NCI-H1417 treated with DMSO at 0.1 percent for 48 hours (cell line): ENCODE results near the gene CD72.
"Not testable (repeated sequence)": the region's sequence is repeated elsewhere in the genome, so short reads cannot be mapped to it uniquely, and the experiment has no call there.

Experiments
- DNase-seq: peaks from one replicate; lab custom pipeline; 2025; lab: John Stamatoyannopoulos, UW

Gene CD72

DNA sequence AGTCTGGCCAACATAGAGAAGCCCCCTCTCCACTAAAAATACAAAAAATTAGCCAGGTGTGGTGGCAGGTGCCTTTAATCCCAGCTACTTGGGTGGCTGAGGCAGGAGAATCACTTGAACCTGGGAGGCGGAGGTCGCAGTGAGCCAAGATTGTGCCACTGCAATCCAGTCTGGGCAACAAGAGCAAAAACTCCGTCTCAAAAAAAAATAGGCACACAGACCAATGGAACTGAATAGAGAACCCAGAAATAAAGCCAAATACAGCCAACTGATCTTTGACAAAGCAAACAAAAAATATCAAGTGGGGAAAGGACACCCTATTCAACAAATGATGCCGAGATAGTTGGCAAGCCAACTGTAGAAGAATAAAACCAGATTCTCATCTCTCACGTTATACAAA lies 29.7 kb downstream of the CD72 start:
- DNase-seq, result not testable (repeated sequence)

DNA sequence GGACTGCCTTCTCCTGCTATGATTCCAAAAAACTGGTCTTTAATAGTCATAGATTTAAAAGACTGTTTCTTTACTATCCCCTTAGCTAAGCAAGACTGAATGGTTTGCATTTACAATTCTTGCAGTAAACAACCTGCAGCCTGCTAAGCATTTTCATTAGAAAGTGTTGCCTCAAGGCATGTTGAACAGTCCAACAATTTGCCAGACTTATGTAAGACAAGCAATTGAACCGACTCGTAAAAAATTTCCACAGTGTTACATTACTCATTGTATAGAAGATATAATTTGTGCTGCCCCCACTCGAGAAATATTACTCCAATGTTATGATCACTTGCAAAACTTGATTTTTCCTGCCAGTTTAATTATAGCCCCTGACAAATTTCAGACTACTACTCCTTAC lies 33.5 kb downstream of the CD72 start:
- not testable (repeated sequence) for DNase-seq

DNA sequence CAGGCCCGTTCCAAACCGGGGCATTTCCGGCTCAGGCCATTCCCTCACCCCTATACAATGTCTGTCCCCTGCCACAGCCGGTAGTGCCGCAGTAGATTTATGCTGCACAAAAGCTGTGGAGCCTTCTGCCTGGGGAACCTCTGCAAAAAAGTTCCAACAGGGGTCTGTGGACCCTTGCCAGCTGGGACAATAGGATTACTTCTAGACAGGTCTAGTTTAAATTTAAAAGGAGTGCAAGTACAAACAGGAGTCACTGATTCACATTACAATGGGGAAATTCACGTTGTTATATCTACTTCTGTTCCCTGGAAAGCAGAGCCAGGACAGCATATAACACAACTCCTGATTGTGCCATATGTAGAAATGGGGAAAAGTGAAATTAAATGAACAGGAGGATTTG lies 34.7 kb downstream of the CD72 start:
- DNase-seq, result not testable (repeated sequence)

DNA sequence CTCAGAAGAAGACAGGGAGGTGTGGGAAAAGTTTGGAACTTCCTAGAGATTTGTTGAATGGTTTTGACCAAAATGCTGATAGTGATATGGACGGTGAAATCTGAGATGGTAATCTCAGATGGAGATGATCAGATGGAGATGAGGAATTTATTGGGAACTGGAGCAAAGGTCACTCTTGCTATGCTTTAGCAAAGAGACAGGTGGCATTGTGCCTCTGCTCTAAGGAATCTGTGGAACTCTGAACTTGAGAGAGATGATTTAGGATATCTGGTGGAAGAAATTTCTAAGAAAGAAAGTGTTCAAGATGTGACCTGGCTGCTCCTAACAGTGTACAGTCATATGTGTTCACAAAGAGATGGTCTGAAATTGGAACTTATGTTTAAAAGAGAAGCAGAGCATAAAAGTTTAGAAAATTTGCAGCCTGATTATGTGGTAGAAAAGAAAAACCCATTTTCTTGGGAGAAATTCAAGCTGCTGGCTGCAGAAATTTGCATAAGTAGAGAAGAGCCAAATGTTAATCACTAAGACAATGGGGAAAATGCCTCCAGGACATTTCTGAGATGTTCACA lies 38.5 kb downstream of the CD72 start:
- DNase-seq, result not testable (repeated sequence)

DNA sequence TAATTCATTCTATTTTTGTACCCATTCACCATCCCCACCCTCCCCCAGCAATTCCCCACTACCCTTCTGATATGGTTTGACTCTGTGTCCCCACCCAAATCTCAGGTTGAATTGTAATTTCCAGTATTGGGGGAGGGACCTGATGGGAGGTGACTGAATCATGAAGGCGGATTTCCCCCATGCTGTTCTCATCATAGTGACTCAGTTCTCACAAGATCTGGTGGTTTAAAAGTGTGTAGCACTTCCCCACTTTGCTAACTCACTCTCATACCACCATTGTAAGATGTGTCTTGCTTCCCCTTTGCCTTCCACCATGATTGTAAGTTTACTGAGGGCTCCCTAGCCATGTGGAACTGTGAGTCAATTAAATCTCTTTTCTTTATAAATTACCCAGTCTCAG lies 39.1 kb downstream of the CD72 start:
- DNase-seq, result no peak

DNA sequence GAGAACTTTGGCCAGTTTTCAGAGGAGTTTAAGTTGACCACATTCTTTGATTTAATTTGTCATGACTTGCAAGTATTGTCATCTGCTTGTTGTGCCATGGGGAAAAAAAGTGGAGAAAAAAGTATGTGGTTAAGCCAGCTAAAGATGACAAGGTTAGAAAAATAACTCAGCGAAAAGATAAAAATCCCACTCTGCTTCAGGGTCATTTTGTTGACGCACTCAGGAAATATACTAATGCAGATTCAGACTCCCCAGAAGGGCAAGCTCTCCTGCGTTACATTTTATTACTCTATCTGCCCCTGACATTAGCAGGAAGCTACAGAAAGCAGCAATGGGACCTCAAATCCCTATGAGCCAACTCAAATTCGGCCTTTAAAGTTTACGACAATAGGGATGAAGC lies 40.7 kb downstream of the CD72 start:
- no peak for DNase-seq

DNA sequence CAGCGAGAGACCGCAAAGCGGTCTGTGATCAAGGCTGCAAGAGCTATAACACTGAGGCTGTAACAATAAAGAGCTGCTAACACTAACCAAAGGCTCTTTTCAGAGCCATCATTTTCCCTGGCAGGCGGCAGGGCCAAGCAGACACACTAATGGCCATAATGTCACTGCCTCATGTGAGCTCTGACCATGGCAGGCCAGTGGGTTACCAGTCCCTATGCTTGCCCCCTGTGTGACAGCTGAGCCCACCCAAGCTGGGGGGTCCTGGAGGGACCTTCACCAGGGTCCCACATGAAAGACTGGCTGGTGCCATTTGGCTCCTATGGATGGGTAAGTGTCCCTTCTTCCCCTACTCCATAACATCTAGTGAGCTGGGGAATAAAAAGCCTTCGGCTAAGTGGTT lies 42.7 kb downstream of the CD72 start:
- DNase-seq, result no peak

DNA sequence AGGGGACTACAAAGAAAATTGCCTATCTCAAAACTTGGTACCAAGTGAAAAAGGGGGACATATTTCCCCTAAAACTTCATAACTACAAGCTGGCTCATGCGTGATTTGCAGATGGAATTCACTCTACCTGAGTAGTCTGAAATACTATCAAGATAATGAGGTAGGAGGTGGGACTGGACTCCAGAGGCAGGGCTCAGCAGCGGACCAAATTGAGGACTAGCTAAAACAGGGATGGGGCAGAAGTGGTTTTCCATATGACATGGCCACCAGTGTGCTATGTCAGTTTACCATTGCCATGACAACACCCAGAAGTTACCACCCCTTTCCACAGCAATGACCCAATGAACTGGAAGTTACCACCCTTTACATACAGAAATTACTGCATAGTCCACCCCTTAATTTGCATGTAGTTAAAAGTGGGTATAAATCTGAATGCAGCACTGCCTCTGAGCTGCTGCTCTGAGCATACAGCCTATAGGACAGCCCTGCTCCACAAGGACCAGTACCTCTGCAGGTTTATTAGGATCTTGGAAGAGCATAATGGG lies 43.6 kb downstream of the CD72 start:
- DNase-seq, result no peak

DNA sequence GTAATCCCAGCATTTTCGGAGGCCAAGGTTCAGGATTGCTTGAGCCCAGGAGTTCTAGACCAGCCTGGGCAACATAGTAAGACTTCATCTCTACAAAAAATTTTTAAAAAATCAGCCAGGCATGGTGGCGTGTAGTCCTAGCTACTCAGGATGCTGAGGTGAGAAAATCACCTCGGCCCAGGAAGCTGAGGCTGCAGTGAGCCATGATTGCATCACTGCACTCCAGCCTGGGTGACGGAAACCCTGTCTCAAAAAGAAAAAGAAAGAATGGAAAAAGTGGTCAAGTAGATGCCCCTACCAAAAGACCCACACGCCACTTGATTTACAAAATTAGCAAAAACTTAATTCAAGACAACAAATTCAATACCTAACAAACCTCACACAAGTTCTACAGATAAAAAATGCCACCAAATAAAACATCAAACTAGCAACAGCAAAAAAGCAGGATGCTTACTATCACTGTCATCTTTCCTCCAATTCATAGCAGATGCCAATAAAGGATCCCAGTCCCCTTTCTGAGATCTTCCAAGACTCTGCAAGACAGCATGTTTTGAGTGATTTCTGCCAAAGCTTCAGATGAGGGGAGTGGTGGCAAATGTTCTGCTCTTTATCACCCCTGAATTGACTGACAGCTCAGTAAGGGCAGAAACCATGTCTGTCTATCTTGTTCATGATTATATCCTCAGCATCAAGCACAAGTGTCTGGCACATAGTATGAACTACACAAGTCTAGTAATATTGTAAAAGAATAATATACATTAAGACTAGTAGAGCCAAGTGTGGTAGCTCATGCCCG lies 47.3 kb downstream of the CD72 start:
- DNase-seq, result no peak

DNA sequence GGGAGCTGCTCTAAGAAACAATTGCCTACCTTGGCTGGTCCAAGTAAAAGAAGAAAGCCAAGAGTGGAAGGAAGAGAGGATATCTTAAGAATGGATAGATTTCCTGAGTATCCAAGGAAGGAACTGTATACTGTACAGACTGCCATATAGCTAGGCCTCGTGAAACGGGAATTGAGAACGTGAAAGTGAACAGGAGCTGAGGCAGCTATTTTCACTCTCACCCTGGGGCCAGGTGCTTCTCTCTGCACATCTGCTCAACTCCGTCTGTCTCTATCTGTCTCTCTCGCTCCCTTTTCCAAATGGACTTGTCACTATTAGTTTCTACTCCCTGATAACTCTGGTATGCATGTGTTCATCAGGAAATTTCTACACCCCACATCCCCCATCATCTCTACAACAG lies 49.0 kb downstream of the CD72 start:
- DNase-seq, result no peak

DNA sequence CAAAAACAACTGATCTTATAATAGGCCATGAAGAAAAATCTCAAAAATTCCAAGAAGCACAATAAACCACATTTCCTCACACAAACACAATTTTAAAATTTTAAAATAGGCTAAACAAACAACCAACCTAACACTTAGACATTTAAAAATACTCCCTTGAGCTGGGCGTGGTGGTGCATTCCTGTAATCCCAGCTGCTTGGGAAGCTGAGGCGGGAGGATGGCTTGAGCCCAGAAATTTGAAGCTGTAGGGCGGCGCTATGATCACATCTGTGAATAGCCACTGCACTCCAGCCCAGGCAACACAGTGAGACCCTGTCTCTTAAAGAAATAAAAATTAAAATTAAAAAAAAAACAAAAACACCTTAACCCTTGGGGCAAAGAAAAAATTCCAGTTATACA lies 50.0 kb downstream of the CD72 start:
- no peak for DNase-seq

DNA sequence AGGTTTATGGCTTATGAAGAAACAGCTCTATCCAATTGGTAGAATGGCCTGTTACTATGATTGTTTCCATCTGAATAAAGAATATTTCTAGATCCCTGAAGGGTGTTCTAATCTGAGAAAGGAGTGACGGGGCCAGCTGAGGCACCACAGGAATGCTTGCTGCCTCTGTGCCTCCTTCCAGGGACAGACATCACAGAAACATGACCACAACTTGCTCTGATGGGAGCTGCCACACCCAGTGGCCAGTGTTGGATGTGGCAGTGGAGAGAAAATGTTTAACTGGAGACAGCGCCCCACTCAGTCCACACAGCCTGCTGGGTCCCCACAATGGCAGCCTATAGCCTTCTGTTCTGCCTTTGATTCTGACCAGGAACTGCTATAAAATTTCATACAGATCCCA lies 51.8 kb downstream of the CD72 start:
- no peak for DNase-seq

DNA sequence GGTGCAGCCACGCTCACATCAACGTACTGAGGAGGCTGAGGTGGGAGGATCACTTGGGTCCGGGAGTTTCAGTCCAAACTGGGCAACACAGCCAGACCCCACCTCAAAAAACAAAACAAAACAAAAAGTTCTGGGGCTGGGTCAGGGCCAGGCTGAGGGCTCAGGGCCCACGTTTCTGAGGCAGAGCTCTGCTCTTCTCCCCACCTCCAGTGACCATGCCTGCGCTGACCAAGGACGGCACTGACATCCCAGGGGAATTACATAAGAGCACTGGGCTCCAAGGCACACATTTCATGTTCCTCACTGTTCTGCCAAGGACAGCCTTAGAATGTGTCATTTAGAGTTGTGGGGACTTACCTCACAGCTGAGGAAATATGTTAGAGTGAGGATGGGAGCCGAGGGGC lies 53.6 kb downstream of the CD72 start:
- DNase-seq, result no peak

DNA sequence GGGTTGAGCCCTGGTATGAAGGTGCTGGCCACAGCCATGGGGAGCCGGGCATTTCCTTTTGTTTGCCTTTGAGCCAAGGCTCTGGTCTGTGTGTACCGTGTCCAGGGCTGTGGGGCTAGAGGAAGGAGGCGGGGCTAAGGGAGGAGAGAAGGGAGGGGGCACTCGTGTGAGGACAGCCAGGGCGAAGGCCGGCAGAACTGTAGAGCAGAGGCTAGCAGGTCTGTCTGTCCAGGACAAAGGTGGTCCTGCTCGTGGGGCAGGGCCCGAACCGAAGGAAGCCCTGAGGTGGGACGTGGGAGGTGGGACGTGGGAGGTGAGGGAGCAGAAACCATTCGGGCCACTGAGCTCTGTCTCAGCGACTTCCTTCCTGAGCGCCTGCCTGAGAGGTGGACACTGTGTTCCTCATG lies 54.4 kb downstream of the CD72 start:
- no peak for DNase-seq

DNA sequence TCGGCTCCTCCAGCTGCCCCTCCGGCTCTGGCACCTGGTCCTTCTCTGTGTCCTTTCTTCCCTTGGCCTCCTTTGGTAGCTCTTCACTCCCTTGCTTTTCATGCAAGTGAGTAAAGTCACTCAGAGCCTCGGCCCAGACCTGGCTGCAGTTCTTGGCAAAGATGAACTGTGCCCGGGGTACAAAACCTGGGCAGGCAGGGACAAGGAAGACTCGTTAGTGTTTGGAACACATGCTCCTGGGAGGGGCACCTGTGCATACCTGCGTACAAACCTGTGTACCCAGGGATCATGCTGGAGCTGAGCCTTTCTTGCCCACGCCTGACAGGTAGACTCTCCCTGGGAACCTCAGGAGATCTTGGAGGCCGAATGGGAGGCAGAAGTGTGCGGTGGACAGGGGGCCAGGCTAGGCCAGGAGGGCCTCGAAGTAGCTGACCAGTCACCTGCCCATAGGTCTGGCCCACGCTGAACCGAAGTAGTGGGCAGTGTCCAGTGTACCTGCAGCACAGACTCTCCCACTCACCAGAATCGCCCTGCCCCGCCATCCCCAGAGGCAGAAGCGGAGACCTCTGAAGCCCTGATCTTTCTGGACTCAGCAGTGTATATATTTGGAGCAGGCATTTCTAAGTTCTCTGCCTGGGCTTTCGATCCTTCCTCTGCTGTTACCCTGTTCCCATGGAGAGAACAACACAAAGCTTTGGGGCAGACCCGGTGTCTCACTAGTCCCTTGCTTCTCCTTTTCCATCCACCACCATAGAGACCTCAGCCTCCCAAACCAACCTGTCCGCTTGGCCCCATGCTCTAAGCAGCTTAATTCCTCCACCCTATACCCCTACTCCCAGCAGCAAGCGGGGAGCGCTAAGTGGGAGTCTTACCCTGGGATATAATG lies 55.1 kb downstream of the CD72 start:
- DNase-seq, result no peak

DNA sequence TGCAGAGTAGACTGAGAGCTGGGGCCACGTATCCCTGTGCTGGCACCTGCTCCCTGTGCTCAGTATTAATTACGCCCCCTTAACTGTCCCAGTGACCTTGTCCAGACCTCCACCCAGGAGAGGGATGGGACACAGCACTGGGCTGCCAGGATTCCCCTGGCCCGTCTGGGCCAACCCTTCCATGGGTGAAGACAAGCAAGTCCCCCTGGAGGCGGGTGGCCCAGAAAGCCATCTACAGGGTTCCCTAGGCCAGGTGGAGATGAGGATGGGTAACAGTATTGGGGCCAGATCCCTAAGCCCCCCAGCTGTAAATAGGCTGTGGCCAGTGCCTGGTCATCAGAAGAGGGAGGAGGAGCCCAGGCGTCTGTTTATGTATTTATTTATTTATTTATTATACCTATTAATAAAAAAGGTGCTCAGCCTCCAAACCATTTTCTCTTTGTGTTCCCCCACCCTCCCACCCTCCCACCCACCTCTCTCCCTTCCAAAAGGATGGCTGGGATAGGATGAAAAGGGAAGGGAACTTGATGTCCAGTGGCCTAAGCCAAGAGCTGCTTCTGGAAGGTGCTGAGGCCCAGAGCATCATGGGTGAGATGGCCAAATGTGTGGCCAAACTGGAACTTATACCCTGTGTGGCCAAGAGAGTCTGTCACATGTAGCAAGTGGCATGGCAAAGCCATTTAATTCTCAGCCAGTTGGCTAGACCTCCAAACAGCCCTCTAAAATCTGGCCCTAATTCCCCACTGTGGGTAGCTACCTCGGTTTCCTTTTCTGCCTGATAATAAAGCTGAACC lies 56.5 kb downstream of the CD72 start:
- no peak for DNase-seq

DNA sequence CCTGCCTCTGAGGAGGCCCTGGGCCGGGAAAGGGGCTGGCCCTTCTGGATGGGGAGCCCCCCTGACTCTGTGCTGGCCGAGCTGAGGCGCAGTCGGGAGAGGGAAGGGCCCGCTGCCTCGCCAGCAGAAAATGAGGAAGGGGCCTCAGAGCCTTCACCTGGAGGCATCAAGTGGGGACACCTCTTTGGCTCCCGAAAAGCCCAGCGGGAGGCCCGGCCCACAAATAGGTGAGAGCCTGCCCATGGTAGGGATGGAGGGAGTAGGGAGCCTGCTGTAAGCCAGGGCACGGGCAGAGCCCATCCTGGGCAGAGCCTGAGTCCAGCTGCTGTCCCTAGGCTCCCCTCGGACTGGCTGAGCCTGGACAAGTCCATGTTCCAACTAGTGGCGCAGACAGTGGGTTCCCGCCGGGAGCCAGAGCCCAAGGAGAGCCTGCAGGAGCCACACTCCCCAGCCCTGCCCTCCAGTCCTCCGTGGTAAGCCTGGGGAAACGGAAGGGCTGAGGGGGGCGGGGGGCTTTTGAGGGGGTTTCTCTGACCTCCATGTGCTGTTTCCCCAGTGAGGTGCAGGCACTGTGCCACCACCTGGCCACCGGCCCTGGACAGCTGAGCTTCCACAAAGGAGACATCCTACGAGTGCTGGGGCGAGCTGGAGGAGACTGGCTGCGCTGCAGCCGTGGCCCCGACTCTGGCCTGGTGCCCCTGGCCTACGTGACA lies 57.4 kb downstream of the CD72 start:
- DNase-seq, result no peak
